Posterior vena cava (tissue), 2 donors: ENCODE measurements around the gene BOLA2B. TPM values are rescaled to one million over a fixed set of nuclear protein-coding genes. Genes with fewer than 3 reads are reported as not detected.
"Not testable (repeated sequence)": the region's sequence is repeated elsewhere in the genome, so short reads cannot be mapped to it uniquely, and the experiment has no call there.

Experiments used
- DNase-seq: peaks from one replicate; pipeline ENCODE4 v3.0.0-alpha.2; 2020; ENCODE audit warnings: low spot score
- intact Hi-C, 2 donors: fragments of 100-400 bp; cut with DNase I; formaldehyde crosslinking; loops; one replicate each; pipeline versions ENCODE4 v1.14.1 to v1.14.2; 2022 to 2023
- total RNA-seq, 2 donors: library from RNA; stranded (reverse); fragmentation: NEBNext Ultra II Directional; extraction: Animal tissue kit (Norgen Biotek cat#: 25700); gene quantifications; one replicate each; pipeline ENCODE4 v1.2.1, GENCODE V29; 2021
- donor health status: DM: yes; HTN: yes; CAD: no.
- donor health status: DM: yes; HTN: yes; CAD: no.

The BOLA2B gene
- total RNA-seq, 2 donors from 2014 or later = 58.8 to 60.0 TPM

GRCh38 chr16:30185683-30186421, 7.6 kb downstream of the BOLA2B start:
- peak; percentile 85 for DNase-seq
- intact Hi-C loops = no loop called here

GRCh38 chr16:30184891-30185682, 8.4 kb downstream of the BOLA2B start:
- DNase-seq = no peak
- intact Hi-C loops = no loop called here

GRCh38 chr16:30184096-30184890, 9.2 kb downstream of the BOLA2B start:
- DNase-seq = peak; percentile 86
- intact Hi-C loops = no loop called here

GRCh38 chr16:30183233-30184095, 10.0 kb downstream of the BOLA2B start, which contains the start of gene CORO1A:
CORO1A (plus strand) TSS chr16:30183602; CDS start chr16:30185210, 1,608 bp downstream.
- peak; percentile 95 for DNase-seq
- intact Hi-C loops = no loop called here

- no peak for DNase-seq
- intact Hi-C loops = no loop called here
These were observed 12.7 kb downstream of the BOLA2B start for GRCh38 chr16:30180741-30181140.

GRCh38 chr16:30179931-30180330, 13.5 kb downstream of the BOLA2B start:
- intact Hi-C loops = no loop called here
- no peak for DNase-seq

- no peak for DNase-seq
- intact Hi-C loops = no loop called here
These were observed 14.3 kb downstream of the BOLA2B start for GRCh38 chr16:30179195-30179594.

GRCh38 chr16:30176876-30177275, 16.6 kb downstream of the BOLA2B start:
- DNase-seq, intact Hi-C loops: not testable (repeated sequence)

GRCh38 chr16:30173054-30173453, 20.4 kb downstream of the BOLA2B start:
- intact Hi-C loops = no loop called here
- no peak for DNase-seq

- DNase-seq, intact Hi-C loops: not testable (repeated sequence)
These were observed 23.3 kb downstream of the BOLA2B start for GRCh38 chr16:30170145-30170544.

GRCh38 chr16:30169416-30169815, 24.1 kb downstream of the BOLA2B start:
- peak; percentile 5 for DNase-seq
- intact Hi-C loops = not testable (repeated sequence)

GRCh38 chr16:30168746-30169145, 24.7 kb downstream of the BOLA2B start:
- intact Hi-C loops = not testable (repeated sequence)
- DNase-seq = peak; percentile 55

- intact Hi-C loops = no loop called here
- peak; percentile 35 for DNase-seq
These were observed 27.1 kb downstream of the BOLA2B start for GRCh38 chr16:30166202-30166902.

GRCh38 chr16:30163538-30163937, 29.9 kb downstream of the BOLA2B start:
- intact Hi-C loops = no loop called here
- no peak for DNase-seq

GRCh38 chr16:30157214-30157613, 36.3 kb downstream of the BOLA2B start:
- no peak for DNase-seq
- intact Hi-C loops = no loop called here

- no peak for DNase-seq
- intact Hi-C loops = no loop called here
These were observed 38.3 kb downstream of the BOLA2B start for GRCh38 chr16:30155188-30155587.

- intact Hi-C loops = no loop called here
- no peak for DNase-seq
These were observed 40.9 kb downstream of the BOLA2B start for GRCh38 chr16:30152517-30152916.

GRCh38 chr16:30151091-30151490, 42.4 kb downstream of the BOLA2B start:
- intact Hi-C loops = no loop called here
- no peak for DNase-seq
